SK-N-SH treated with all-trans-retinoic acid at 6 μM for 48 hours (cell line): ENCODE measurements around the gene NTF3.

Source experiments
- ATAC-seq: fragments of 200-7000 bp; cut with Tn5 transposase; 3 replicates; pipeline ENCODE4 v1.9.1; 2020; ENCODE audit warnings: mild to moderate bottlenecking, moderate library complexity
- ARNTL ChIP-seq: fragments of 450-650 bp; formaldehyde crosslinking; IDR thresholded peaks from 2 replicates; pipeline ENCODE4 v1.5.0; 2020; ENCODE audit warnings: low read depth, mild to moderate bottlenecking, moderate library complexity, borderline replicate concordance
- BACH2 ChIP-seq: fragments of 250-450 bp; sonication (Bioruptor Pico); IDR thresholded peaks from 2 replicates; pipeline ENCODE4 v1.9.0; 2021; ENCODE audit warnings: mild to moderate bottlenecking, borderline replicate concordance
- CSDC2 ChIP-seq: fragments of 250-450 bp; sonication (Bioruptor Pico); IDR thresholded peaks from 2 replicates; pipeline ENCODE4 v1.5.0; 2020; ENCODE audit warnings: mild to moderate bottlenecking, moderate library complexity
- CSRNP3 ChIP-seq: fragments of 250-450 bp; sonication (Bioruptor Pico); IDR thresholded peaks from 2 replicates; pipeline ENCODE4 v1.5.1; 2021; ENCODE audit warnings: mild to moderate bottlenecking, moderate library complexity
- ESRRG ChIP-seq: fragments of 250-450 bp; sonication (Bioruptor Pico); IDR thresholded peaks from 2 replicates; pipeline ENCODE4 v1.6.1; 2021; ENCODE audit warnings: mild to moderate bottlenecking
- GLIS3 ChIP-seq: fragments of 250-450 bp; sonication (Bioruptor Pico); IDR thresholded peaks from 2 replicates; pipeline ENCODE4 v1.5.0; 2020; ENCODE audit warnings: mild to moderate bottlenecking, moderate library complexity
- ISL1 ChIP-seq: fragments of 250-450 bp; sonication (Bioruptor Pico); IDR thresholded peaks from 2 replicates; pipeline ENCODE4 v2.1.2; 2022; ENCODE audit warnings: mild to moderate bottlenecking, moderate library complexity
- OSR1 ChIP-seq: fragments of 250-450 bp; sonication (Bioruptor Pico); IDR thresholded peaks from 2 replicates; pipeline ENCODE4 v1.8.0; 2022; ENCODE audit warnings: moderate library complexity, mild to moderate bottlenecking, inconsistent platforms
- POU6F1 ChIP-seq: fragments of 250-450 bp; sonication (Bioruptor Pico); IDR thresholded peaks from 2 replicates; pipeline ENCODE4 v1.8.0; 2021; ENCODE audit warnings: low read depth, mild to moderate bottlenecking, moderate library complexity, borderline replicate concordance
- PPARA ChIP-seq: fragments of 250-450 bp; sonication (Bioruptor Pico); IDR thresholded peaks from 2 replicates; pipeline ENCODE4 v1.5.0; 2020; ENCODE audit warnings: mild to moderate bottlenecking, borderline replicate concordance
- RARB ChIP-seq: fragments of 250-450 bp; sonication (Bioruptor Pico); IDR thresholded peaks from 2 replicates; pipeline ENCODE4 v1.8.0; 2021; ENCODE audit warnings: mild to moderate bottlenecking, moderate library complexity
- SNAI2 ChIP-seq: fragments of 250-450 bp; sonication (Bioruptor Pico); IDR thresholded peaks from 2 replicates; pipeline ENCODE4 v1.5.0; 2020; ENCODE audit warnings: mild to moderate bottlenecking, moderate library complexity
- TCF4 ChIP-seq: fragments of 250-450 bp; sonication (Bioruptor Pico); IDR thresholded peaks from 2 replicates; pipeline ENCODE4 v1.8.0; 2021; ENCODE audit warnings: mild to moderate bottlenecking, moderate library complexity, borderline replicate concordance
- TOX ChIP-seq: fragments of 250-450 bp; sonication (Bioruptor Pico); IDR thresholded peaks from 2 replicates; pipeline ENCODE4 v1.8.0; 2021; ENCODE audit warnings: mild to moderate bottlenecking, moderate library complexity, borderline replicate concordance
- TSHZ2 ChIP-seq: fragments of 250-450 bp; sonication (Bioruptor Pico); IDR thresholded peaks from 2 replicates; pipeline ENCODE4 v1.5.0; 2020; ENCODE audit warnings: mild to moderate bottlenecking, moderate library complexity
- ZC3H10 ChIP-seq: fragments of 250-450 bp; sonication (Bioruptor Pico); IDR thresholded peaks from 2 replicates; pipeline ENCODE4 v1.5.1; 2021; ENCODE audit warnings: mild to moderate bottlenecking, moderate library complexity
- ZFP3 ChIP-seq: fragments of 250-450 bp; sonication (Bioruptor Pico); IDR thresholded peaks from 2 replicates; pipeline ENCODE4 v1.5.0; 2020; ENCODE audit warnings: mild to moderate bottlenecking, moderate library complexity
- ZFP30 ChIP-seq: fragments of 450-650 bp; formaldehyde crosslinking; IDR thresholded peaks from 2 replicates; pipeline ENCODE4 v1.5.0; 2022; ENCODE audit warnings: mild to moderate bottlenecking, moderate library complexity
- ZNF565 ChIP-seq: fragments of 450-650 bp; formaldehyde crosslinking; conservative IDR thresholded peaks from 2 replicates; pipeline ENCODE4 v1.5.0; 2020; ENCODE audit warnings: low read depth, mild to moderate bottlenecking, moderate library complexity
- ZNF70 ChIP-seq: fragments of 450-650 bp; formaldehyde crosslinking; IDR thresholded peaks from 2 replicates; pipeline ENCODE4 v1.5.0; 2020; ENCODE audit warnings: mild to moderate bottlenecking, moderate library complexity
- ZNF8 ChIP-seq: fragments of 450-650 bp; formaldehyde crosslinking; IDR thresholded peaks from 2 replicates; pipeline ENCODE4 v1.5.0; 2020; ENCODE audit warnings: mild to moderate bottlenecking, moderate library complexity
- TF ChIP-seq, protein P1 (sequence below): fragments of 250-450 bp; sonication (Bioruptor Pico); IDR thresholded peaks from 2 replicates; pipeline ENCODE4 v1.5.1; 2020; ENCODE audit warnings: low read depth, mild to moderate bottlenecking, moderate library complexity
- TF ChIP-seq, protein P2 (sequence below): fragments of 250-450 bp; sonication (Bioruptor Pico); IDR thresholded peaks from 2 replicates; pipeline ENCODE4 v1.8.0; 2020; ENCODE audit warnings: mild to moderate bottlenecking, moderate library complexity, borderline replicate concordance

Gene NTF3

GRCh38 chr12:5409619-5410018 is 22.3 kb upstream of the NTF3 start (continued):
- TF ChIP-seq TCF4 (CRISPR knock-in tag) = no peak
- TF ChIP-seq ZNF8 (CRISPR knock-in tag) = no peak
- TF ChIP-seq ARNTL (CRISPR knock-in tag) = no peak

DNA sequence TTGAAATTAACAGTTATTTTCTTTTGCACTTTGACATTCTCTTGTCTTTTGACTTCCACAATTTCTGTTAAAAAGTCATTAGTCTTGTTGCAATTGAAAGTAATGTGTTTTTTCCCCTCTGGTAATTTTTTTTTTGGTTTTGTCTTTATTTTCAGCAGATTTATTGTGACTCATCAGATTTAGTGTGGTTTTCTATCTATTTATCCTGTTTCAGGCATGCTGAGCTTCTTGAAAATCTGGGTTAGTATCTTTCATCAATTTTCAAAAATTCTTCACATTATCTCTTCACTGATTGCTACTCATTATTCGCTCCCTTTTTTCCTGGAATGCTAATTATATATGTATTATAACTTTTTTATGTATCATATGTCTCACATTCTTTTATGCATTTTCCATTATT is 15.3 kb upstream of the NTF3 start:
- no peak for ATAC-seq
- TF ChIP-seq ESRRG = no peak
- no peak for TF ChIP-seq RARB (CRISPR knock-in tag)
- no peak for TF ChIP-seq ZFP30 (CRISPR knock-in tag)
- TF ChIP-seq ZC3H10 (CRISPR knock-in tag) = no peak
- TF ChIP-seq PPARA (CRISPR knock-in tag) = no peak
- TF ChIP-seq POU6F1 (CRISPR knock-in tag) = no peak
- TF ChIP-seq ZFP3 = no peak
- no peak for TF ChIP-seq ARNTL (CRISPR knock-in tag)
- TF ChIP-seq ISL1 (CRISPR knock-in tag) = no peak
- no peak for TF ChIP-seq TOX (CRISPR knock-in tag)
- no peak for TF ChIP-seq SNAI2 (CRISPR knock-in tag)
- no peak for TF ChIP-seq ZNF70
- no peak for TF ChIP-seq OSR1
- TF ChIP-seq, protein P1, sequence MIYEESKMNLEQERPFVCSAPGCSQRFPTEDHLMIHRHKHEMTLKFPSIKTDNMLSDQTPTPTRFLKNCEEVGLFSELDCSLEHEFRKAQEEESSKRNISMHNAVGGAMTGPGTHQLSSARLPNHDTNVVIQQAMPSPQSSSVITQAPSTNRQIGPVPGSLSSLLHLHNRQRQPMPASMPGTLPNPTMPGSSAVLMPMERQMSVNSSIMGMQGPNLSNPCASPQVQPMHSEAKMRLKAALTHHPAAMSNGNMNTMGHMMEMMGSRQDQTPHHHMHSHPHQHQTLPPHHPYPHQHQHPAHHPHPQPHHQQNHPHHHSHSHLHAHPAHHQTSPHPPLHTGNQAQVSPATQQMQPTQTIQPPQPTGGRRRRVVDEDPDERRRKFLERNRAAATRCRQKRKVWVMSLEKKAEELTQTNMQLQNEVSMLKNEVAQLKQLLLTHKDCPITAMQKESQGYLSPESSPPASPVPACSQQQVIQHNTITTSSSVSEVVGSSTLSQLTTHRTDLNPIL (CRISPR knock-in tag) = no peak
- TF ChIP-seq GLIS3 (CRISPR knock-in tag) = no peak

- TF ChIP-seq, protein P2, sequence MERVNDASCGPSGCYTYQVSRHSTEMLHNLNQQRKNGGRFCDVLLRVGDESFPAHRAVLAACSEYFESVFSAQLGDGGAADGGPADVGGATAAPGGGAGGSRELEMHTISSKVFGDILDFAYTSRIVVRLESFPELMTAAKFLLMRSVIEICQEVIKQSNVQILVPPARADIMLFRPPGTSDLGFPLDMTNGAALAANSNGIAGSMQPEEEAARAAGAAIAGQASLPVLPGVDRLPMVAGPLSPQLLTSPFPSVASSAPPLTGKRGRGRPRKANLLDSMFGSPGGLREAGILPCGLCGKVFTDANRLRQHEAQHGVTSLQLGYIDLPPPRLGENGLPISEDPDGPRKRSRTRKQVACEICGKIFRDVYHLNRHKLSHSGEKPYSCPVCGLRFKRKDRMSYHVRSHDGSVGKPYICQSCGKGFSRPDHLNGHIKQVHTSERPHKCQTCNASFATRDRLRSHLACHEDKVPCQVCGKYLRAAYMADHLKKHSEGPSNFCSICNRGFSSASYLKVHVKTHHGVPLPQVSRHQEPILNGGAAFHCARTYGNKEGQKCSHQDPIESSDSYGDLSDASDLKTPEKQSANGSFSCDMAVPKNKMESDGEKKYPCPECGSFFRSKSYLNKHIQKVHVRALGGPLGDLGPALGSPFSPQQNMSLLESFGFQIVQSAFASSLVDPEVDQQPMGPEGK = no peak
- TF ChIP-seq GLIS3 (CRISPR knock-in tag) (no peak), ZFP30 (CRISPR knock-in tag) (no peak), ZNF8 (CRISPR knock-in tag) (no peak), ARNTL (CRISPR knock-in tag) (no peak), BACH2 (no peak), ZFP3 (no peak), CSDC2 (CRISPR knock-in tag) (no peak), CSRNP3 (no peak), SNAI2 (CRISPR knock-in tag) (no peak), TSHZ2 (CRISPR knock-in tag) (no peak), RARB (CRISPR knock-in tag) (no peak), ZNF70 (no peak), ZNF565 (no peak)
- ATAC-seq = no peak
Observed at GRCh38 chr12:5417500-5417899, 14.4 kb upstream of the NTF3 start.
